GM18907 (cell line): Measurements from ENCODE around the gene CTNNA3.

Source experiments
- ATAC-seq: cut with Tn5 transposase; IDR thresholded peaks from one replicate; pipeline ENCODE4 v1.9.1; 2021; ENCODE audit warnings: mild to moderate bottlenecking, moderate library complexity; ENCODE audit not compliant: unreplicated experiment

The CTNNA3 gene

DNA sequence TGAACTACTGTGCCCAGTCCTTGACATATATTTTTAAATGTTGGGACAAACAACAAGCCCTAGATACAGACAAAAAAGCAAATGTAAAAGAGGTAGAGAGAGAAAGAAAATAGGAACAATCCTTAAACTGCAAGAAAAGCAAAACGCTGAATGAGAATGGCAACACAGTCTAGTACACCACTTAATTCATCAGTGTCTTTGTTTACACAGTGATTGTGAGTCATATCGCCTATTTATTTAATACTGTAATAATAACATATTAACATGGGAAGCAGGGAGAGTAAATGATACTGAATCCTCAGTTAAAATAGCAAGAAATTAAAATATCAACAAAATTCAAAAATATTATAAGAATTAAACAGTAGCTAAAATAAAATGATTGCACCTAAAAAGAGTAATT, 780.0 kb downstream of the CTNNA3 start:
- no peak for ATAC-seq

- ATAC-seq: no peak
These were observed 785.3 kb downstream of the CTNNA3 start for GRCh38 chr10:66910671-66911070.

GRCh38 chr10:66892871-66893270, 803.1 kb downstream of the CTNNA3 start:
- ATAC-seq: no peak

GRCh38 chr10:66888237-66888636, 807.8 kb downstream of the CTNNA3 start:
- ATAC-seq: no peak

DNA sequence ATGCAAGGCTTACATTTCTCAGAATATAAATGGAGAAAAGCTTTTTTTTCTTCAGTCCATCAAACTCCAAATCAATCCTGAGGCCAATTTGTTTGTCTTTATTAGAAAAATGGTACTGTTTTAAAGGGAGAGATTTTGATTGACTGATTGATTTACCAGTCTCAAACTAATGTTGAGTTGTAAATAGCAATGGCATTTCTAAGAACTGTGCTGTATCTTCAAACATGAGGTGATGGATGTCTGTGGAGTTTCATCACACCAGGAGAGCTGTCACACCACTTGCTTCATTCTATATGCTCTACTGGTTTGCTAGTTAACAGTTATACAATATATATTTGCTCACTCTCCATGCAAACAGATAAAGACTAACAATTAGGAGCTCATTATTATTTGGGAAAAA, 809.1 kb downstream of the CTNNA3 start:
- ATAC-seq: no peak

- no peak for ATAC-seq
These were observed 813.7 kb downstream of the CTNNA3 start for GRCh38 chr10:66882271-66882670.

- no peak for ATAC-seq
These were observed 814.2 kb downstream of the CTNNA3 start for GRCh38 chr10:66881814-66882213.

- no peak for ATAC-seq
These were observed 815.2 kb downstream of the CTNNA3 start for GRCh38 chr10:66880826-66881225.

GRCh38 chr10:66880292-66880691, 815.7 kb downstream of the CTNNA3 start:
- ATAC-seq: no peak

DNA sequence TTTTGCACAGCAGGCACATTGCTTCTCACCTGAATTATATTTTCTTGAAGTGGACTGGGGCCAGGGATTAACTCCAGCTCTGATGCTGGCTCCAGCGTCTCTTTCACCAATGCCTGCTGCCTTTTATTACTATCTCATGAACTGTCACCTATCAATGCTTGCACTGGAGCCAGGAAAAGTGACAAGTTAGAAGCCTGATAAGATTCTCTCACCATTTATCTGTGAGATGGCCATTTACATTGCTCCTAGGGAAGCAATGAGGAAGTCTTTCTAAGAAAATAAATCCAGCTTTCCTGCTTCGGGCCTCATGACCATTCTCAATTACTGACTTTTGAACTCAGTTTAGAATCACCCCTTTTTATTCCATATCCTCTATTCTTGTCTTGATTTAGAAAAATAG, 818.6 kb downstream of the CTNNA3 start:
- no peak for ATAC-seq

DNA sequence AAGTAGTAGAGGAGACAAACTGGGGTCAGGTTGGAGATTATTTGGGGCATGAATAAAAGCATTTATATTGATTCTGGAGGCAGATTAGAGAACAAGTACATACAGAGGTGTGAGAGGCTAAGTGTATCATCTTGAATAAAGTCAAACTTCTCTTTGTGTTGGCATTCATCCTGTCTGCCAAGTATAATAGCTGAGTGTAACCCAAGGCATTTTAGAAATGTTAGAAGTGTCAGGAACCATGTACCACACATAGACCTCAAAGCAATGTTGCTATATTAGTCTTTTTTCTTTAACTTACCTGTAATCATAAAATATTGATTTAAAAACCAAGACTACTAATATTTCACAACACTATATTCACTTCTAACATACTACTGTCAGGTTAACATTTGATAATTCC, 826.4 kb downstream of the CTNNA3 start:
- no peak for ATAC-seq

DNA sequence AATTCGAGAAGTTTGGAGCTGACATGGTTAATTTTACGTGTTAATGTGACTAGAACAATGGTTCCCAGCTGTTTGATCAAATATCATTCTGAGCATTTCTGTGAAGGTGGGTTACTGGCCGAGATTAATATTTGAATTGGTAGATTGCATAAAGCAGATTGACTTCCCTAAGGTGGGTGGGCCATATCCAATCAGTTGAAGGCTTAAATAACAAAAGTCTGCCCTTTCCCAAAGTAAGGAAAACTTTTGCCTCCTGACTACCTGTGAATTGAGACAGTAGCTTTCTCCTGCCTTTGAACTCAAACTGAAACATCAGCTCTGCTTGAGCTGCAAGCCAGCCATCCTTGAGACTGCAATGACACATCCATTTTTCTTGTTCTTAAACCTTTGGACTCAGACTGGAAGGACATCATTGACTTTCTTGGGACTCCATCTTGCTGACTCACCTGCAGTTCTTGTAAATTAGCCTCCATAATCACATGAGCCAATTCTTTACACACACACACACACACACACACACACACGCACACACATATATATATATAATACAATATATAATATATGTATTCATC, 833.2 kb downstream of the CTNNA3 start:
- ATAC-seq: no peak

- no peak for ATAC-seq
These were observed 835.5 kb downstream of the CTNNA3 start for GRCh38 chr10:66860376-66860945.

DNA sequence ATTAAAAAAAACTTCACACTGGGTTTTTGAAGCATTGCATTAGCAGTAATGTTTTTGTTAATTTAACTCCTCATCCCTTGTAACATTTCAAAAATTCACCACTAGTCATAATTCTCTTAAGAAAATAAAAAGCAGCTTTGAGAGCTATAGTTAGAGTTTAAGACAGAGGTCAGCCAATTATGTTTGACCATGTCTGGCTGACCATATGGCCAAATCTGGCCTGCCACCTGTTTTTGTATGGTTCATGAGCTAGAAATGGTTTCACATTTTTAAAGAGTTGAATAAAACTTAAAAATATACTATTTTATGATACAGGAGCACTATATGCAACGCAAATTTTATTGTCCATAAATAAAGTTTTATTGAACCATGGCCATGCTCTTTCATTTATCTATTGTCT, 843.2 kb downstream of the CTNNA3 start:
- ATAC-seq: no peak

- no peak for ATAC-seq
These were observed 847.1 kb downstream of the CTNNA3 start for GRCh38 chr10:66848856-66849255.

- ATAC-seq: no peak
These were observed 851.6 kb downstream of the CTNNA3 start for GRCh38 chr10:66844176-66844942.

- ATAC-seq: no peak
These were observed 852.6 kb downstream of the CTNNA3 start for GRCh38 chr10:66843396-66843795.

DNA sequence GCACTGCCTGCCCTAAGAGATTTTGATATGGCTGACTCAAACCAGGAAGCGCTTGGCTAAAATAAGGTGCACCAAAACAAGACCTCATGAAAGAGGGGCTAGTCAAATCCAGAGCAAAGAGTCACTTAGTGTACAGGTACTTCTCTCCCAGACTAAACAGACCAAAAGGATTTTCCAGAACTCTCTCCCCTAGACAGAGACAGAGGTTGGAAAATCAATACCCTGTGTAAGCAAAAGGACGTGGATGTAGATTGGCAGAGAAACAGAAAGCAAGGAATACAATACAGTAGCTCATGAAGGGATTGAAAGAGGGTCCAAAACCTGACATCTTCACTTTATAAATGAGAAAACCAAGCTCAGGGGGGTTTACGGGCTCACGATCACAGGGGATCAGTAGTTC, 853.1 kb downstream of the CTNNA3 start:
- no peak for ATAC-seq

GRCh38 chr10:66842371-66842770, 853.6 kb downstream of the CTNNA3 start:
- ATAC-seq: no peak

- ATAC-seq: no peak
These were observed 857.3 kb downstream of the CTNNA3 start for GRCh38 chr10:66838656-66839055.

DNA sequence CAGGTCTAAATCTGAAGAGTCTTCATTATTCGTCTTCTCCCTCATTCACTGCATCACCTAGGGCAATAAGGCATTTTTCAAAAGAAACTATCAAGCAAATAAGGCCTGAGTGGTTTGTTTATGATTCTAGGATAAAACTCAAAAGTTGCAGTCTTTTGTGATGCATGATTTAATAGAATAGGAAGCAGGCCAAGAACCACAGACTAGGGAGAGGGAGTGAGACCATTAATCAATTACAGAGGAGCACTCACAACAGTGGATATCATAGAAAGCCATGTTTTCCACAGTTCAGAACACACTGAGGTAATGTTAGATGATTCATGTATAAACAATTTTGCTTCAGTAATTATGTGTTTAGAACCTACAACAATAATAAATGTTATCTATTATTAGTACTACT, 858.0 kb downstream of the CTNNA3 start:
- no peak for ATAC-seq

DNA sequence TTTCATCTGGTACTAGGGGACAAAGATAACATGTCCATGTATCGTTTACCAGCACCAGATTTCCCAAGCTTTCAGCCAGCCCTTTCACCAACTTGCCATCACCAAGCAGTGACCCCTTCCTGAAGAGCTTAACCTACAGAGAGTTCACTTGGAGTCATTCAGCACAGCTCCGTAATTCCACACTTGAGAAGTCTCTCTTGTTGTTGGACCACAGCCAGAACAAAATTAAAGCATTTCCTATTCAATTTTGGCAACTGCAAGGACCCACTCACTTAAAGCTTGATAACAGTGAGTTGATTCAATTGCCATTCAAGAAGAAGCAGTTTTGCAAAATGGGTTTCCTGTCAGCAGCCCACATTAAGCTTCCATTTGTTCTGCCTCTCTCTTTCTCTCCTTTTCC, 858.7 kb downstream of the CTNNA3 start:
- ATAC-seq: no peak
